IMR-90 (cell line): ENCODE data around the gene CNKSR2. TPM values are rescaled to one million over a fixed set of nuclear protein-coding genes. Genes with fewer than 3 reads are reported as not detected.

Experiments used
- ATAC-seq: fragments of 200-7000 bp; cut with Tn5 transposase; 2 replicates; pipeline ENCODE4 v1.9.1; 2020; ENCODE audit warnings: low read depth, mild to moderate bottlenecking, moderate library complexity
- BruUV-seq: library from RNA; stranded (reverse); fragments of 400-500 nt; replicated peaks from 2 replicates; lab custom pipeline; 2021; lab: Mats Ljungman, UMichigan
- CTCF ChIA-PET: fragments of 300-600 bp; formaldehyde crosslinking; extraction: SDS; loops from one replicate; lab custom pipeline; 2021; ENCODE audit warnings: antibody characterized with exemption; lab: Yijun Ruan, JAX
- POLR2A ChIA-PET: fragments of 300-600 bp; sonication (Branson Sonifier 250); formaldehyde crosslinking; loops from one replicate; lab custom pipeline; 2022; ENCODE audit warnings: antibody characterized with exemption; ENCODE audit not compliant: unreplicated experiment; lab: Charles Lee
- DNase-seq: peaks from one replicate; pipeline ENCODE4 v3.0.0; 2013
- H2AFZ ChIP-seq: replicated peaks from 2 replicates; pipeline ENCODE3; 2013; ENCODE audit warnings: low read length, mild to moderate bottlenecking; ENCODE audit not compliant: poor library complexity
- H2AK5ac ChIP-seq: 2 replicates; pipeline ENCODE4 v1.6.1; 2013; ENCODE audit warnings: low read depth, low read length, inconsistent platforms
- H2AK9ac ChIP-seq: replicated peaks from 2 replicates; pipeline ENCODE3; 2013; ENCODE audit warnings: mild to moderate bottlenecking, low read depth, low read length, moderate library complexity; ENCODE audit not compliant: poor library complexity
- H2BK120ac ChIP-seq: 2 replicates; pipeline ENCODE4 v1.6.1; 2013; ENCODE audit warnings: low read depth, low read length, inconsistent platforms
- H2BK15ac ChIP-seq: 3 replicates; pipeline ENCODE4 v1.6.1; 2013; ENCODE audit warnings: low read depth, low read length, inconsistent platforms
- H2BK20ac ChIP-seq: 2 replicates; pipeline ENCODE4 v1.6.1; 2013; ENCODE audit warnings: low read depth, mild to moderate bottlenecking, inconsistent platforms, low read length, moderate library complexity
- H2BK5ac ChIP-seq: 2 replicates; pipeline ENCODE4 v1.6.1; 2013; ENCODE audit warnings: mild to moderate bottlenecking, low read depth, low read length, inconsistent platforms; ENCODE audit not compliant: poor library complexity, severe bottlenecking
- H3K14ac ChIP-seq: replicated peaks from 2 replicates; pipeline ENCODE4 v1.6.1; 2013; ENCODE audit warnings: low read depth, low read length, inconsistent platforms
- H3K18ac ChIP-seq: 2 replicates; pipeline ENCODE4 v1.6.1; 2013; ENCODE audit warnings: low read depth, low read length, control low read depth
- H3K23ac ChIP-seq: 2 replicates; pipeline ENCODE4 v1.6.1; 2013; ENCODE audit warnings: low read depth, low read length, inconsistent platforms
- H3K27ac ChIP-seq: 2 replicates; pipeline ENCODE4 v1.5.1; 2013; ENCODE audit warnings: mild to moderate bottlenecking, control low read depth, low read length; ENCODE audit not compliant: insufficient read depth
- H3K27me3 ChIP-seq: 2 replicates; pipeline ENCODE4 v1.6.1; 2013; ENCODE audit warnings: low read length; ENCODE audit not compliant: control insufficient read depth, insufficient read depth
- H3K36me3 ChIP-seq: 2 replicates; pipeline ENCODE4 v1.6.1; 2013; ENCODE audit warnings: low read length, mixed read lengths; ENCODE audit not compliant: control insufficient read depth, insufficient read depth
- H3K4ac ChIP-seq: 2 replicates; pipeline ENCODE4 v1.6.1; 2013; ENCODE audit warnings: low read depth, low read length, inconsistent platforms
- H3K4me1 ChIP-seq: 2 replicates; pipeline ENCODE4 v1.6.1; 2013; ENCODE audit warnings: low read length, mixed read lengths; ENCODE audit not compliant: control insufficient read depth, insufficient read depth
- H3K4me2 ChIP-seq: 2 replicates; pipeline ENCODE4 v1.6.1; 2013; ENCODE audit warnings: low read depth, mild to moderate bottlenecking, control low read depth, low read length, moderate library complexity
- H3K4me3 ChIP-seq: 2 replicates; pipeline ENCODE4 v1.5.1; 2013; ENCODE audit warnings: low read depth, mild to moderate bottlenecking, control low read depth, low read length, moderate library complexity; ENCODE audit not compliant: insufficient read depth
- H3K56ac ChIP-seq: 2 replicates; pipeline ENCODE4 v1.6.1; 2013; ENCODE audit warnings: low read length, inconsistent platforms; ENCODE audit not compliant: insufficient read depth; ENCODE audit errors: extremely low read depth
- H3K79me1 ChIP-seq, 2 experiments: 2 replicates each; pipeline ENCODE4 v1.6.1; 2013; ENCODE audit warnings: low read length in 2 of 2, inconsistent platforms in 1 of 2, low read depth in 1 of 2
- H3K9ac ChIP-seq: 2 replicates; pipeline ENCODE4 v1.6.1; 2013; ENCODE audit warnings: low read depth, low read length, control low read depth
- H3K9me1 ChIP-seq: 2 replicates; pipeline ENCODE4 v1.6.1; 2013; ENCODE audit warnings: low read length, inconsistent platforms; ENCODE audit not compliant: insufficient read depth
- H3K9me3 ChIP-seq: 2 replicates; pipeline ENCODE4 v1.6.1; 2013; ENCODE audit warnings: low read length; ENCODE audit not compliant: control insufficient read depth, insufficient read depth
- H4K20me1 ChIP-seq: 2 replicates; pipeline ENCODE4 v1.6.1; 2013; ENCODE audit warnings: low read length, inconsistent platforms; ENCODE audit not compliant: insufficient read depth
- H4K5ac ChIP-seq: 2 replicates; pipeline ENCODE4 v1.6.1; 2013; ENCODE audit warnings: mild to moderate bottlenecking, low read depth, low read length, control low read depth
- H4K8ac ChIP-seq, 2 experiments: 2 replicates each; pipeline ENCODE4 v1.6.1; 2013; ENCODE audit warnings: low read depth in 2 of 2, low read length in 2 of 2, control low read depth in 1 of 2, inconsistent platforms in 1 of 2
- H4K91ac ChIP-seq: 2 replicates; pipeline ENCODE4 v1.6.1; 2013; ENCODE audit warnings: low read depth, low read length, inconsistent platforms; ENCODE audit not compliant: insufficient read depth
- BHLHE40 ChIP-seq: fragments of 150-350 bp; IDR thresholded peaks from 2 replicates; pipeline ENCODE4 v1.6.1; 2016; ENCODE audit warnings: mild to moderate bottlenecking, low read depth, low read length
- CEBPB ChIP-seq: IDR thresholded peaks from 2 replicates; pipeline ENCODE4 v1.6.1; 2012; ENCODE audit warnings: low read depth, low read length, improper control_type of control experiment
- CHD1 ChIP-seq: IDR thresholded peaks from 2 replicates; pipeline ENCODE4 v1.6.1; 2012; ENCODE audit warnings: low read depth, low read length, improper control_type of control experiment
- MAFK ChIP-seq: IDR thresholded peaks from 2 replicates; pipeline ENCODE4 v1.6.1; 2012; ENCODE audit warnings: low read depth, low read length, improper control_type of control experiment
- MAZ ChIP-seq: IDR thresholded peaks from 2 replicates; pipeline ENCODE4 v1.6.1; 2012; ENCODE audit warnings: low read depth, mild to moderate bottlenecking, low read length, improper control_type of control experiment, moderate library complexity, borderline replicate concordance
- MXI1 ChIP-seq: IDR thresholded peaks from 2 replicates; pipeline ENCODE4 v1.6.1; 2012; ENCODE audit warnings: low read depth, mild to moderate bottlenecking, low read length, moderate library complexity, borderline replicate concordance
- NFE2L2 ChIP-seq: fragments of 150-350 bp; IDR thresholded peaks from 2 replicates; pipeline ENCODE4 v1.6.1; 2016; ENCODE audit warnings: low read depth, mild to moderate bottlenecking, low read length
- POLR2A ChIP-seq: IDR thresholded peaks from 2 replicates; pipeline ENCODE4 v1.6.1; 2012; ENCODE audit warnings: mild to moderate bottlenecking, low read depth, low read length
- RAD21 ChIP-seq: IDR thresholded peaks from 2 replicates; pipeline ENCODE4 v1.6.1; 2012; ENCODE audit warnings: low read length, improper control_type of control experiment
- RCOR1 ChIP-seq: IDR thresholded peaks from 2 replicates; pipeline ENCODE4 v1.6.1; 2012; ENCODE audit warnings: mild to moderate bottlenecking, low read length, improper control_type of control experiment; ENCODE audit not compliant: insufficient replicate concordance
- RFX5 ChIP-seq: IDR thresholded peaks from 2 replicates; pipeline ENCODE4 v1.8.0; 2012; ENCODE audit warnings: low read depth, mild to moderate bottlenecking, low read length, moderate library complexity
- SMC3 ChIP-seq: fragments of 150-350 bp; IDR thresholded peaks from 2 replicates; pipeline ENCODE4 v1.6.1; 2016; ENCODE audit warnings: low read depth, mild to moderate bottlenecking, antibody characterized with exemption, low read length, moderate library complexity
- WGBS, 2 experiments: methylation state at CpG; one replicate each; pipeline versions ENCODE4 v1.1.5 to v1.1.7; 2013; ENCODE audit warnings: missing lambda C conversion rate in 2 of 2; ENCODE audit not compliant: insufficient read length in 1 of 2; ENCODE audit errors: extremely low coverage in 2 of 2; 5-methylcytosine and 5-hydroxymethylcytosine counted together
- dilution Hi-C: fragments of 300-500 bp; cut with HindIII; formaldehyde crosslinking; loops from one replicate; pipeline ENCODE4 v1.14.3; 2018; ENCODE audit warnings: low sequenced_read_pairs; ENCODE audit not compliant: unreplicated experiment
- in situ Hi-C: fragments of 300-500 bp; cut with MboI; formaldehyde crosslinking; loops from 3 replicates; pipeline ENCODE4 v1.14.3; 2019; ENCODE audit warnings: low sequenced_read_pairs, inconsistent platforms, mixed read lengths
- intact Hi-C: fragments of 100-400 bp; cut with micrococcal nuclease; formaldehyde crosslinking; loops from 2 replicates; pipeline ENCODE4 v1.10.0; 2022
- polyA plus RNA-seq, 3 experiments: library from polyadenylated mRNA; depleted of rRNA; stranded (reverse); fragments of >200 nt; gene quantifications; 2 replicates each; pipeline ENCODE4 v1.2.3, GENCODE V29; 2012; ENCODE audit warnings: low replicate concordance in 1 of 3
- total RNA-seq: library from RNA; depleted of rRNA; stranded (reverse); fragments of >200 nt; gene quantifications from 2 replicates; pipeline ENCODE4 v1.2.3, GENCODE V29; 2012
- TF ChIP-seq, protein P1 (sequence below): fragments of 150-350 bp; IDR thresholded peaks from 2 replicates; pipeline ENCODE4 v1.6.1; 2017; ENCODE audit warnings: mild to moderate bottlenecking, antibody characterized with exemption, low read length, low read depth
- TF ChIP-seq, protein P2 (sequence below): fragments of 150-350 bp; IDR thresholded peaks from 2 replicates; pipeline ENCODE4 v1.6.1; 2016; ENCODE audit warnings: low read depth, mild to moderate bottlenecking, low read length, moderate library complexity, borderline replicate concordance

Gene CNKSR2
- total and polyA plus RNA-seq, 2 of the 4 experiments (the other 2 are of a cell fraction) = 0.14 to 0.90 TPM

DNA sequence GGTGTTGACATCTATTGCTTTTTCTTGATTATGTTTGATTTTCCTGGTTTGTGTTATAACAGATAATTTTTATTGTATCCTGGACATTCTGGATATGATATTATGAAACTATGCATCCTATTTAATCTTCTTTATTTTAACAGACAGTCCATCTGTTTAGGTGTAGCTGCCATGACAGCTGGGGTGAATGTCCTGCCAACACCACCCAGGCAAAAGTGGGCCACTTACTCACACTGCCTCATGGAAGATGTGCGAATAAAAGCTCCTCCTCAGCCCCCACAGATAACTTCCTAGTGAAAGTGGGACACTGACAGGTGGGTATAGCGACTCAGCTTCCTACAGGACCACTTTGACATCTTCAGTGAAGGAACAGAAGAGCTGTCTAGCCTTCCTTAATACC lies 18.4 kb upstream of the CNKSR2 start:
- H3K9ac ChIP-seq = no peak overlapping the region
- H2BK20ac ChIP-seq = no peak overlapping the region
- no peak overlapping the region for H4K5ac ChIP-seq
- BruUV-seq = no TSS peak
- H2BK120ac ChIP-seq = no peak overlapping the region
- H3K27me3 ChIP-seq = no peaks in the 10 kb centered on the region
- no peak overlapping the region for H3K4ac ChIP-seq
- in situ Hi-C loops (no loop called here), dilution Hi-C loops (no loop called here), intact Hi-C loops (no loop called here)
- WGBS, 2 experiments = no CpG with 5 or more reads among the region's 2 CpGs
- no peak overlapping the region for H2AFZ ChIP-seq
- no peak overlapping the region for H3K4me2 ChIP-seq
- no peak overlapping the region for H2AK9ac ChIP-seq
- H2BK15ac ChIP-seq = no peak overlapping the region
- no peak overlapping the region for H3K23ac ChIP-seq
- no peaks in the 10 kb centered on the region for H3K4me1 ChIP-seq
- no peaks in the 10 kb centered on the region for H3K36me3 ChIP-seq
- no peak overlapping the region for H2AK5ac ChIP-seq
- H3K4me3 ChIP-seq = no peak overlapping the region
- CTCF ChIA-PET = interaction anchor here (0.6 kb wide), 1 partner anchor 1892 kb away, joined by 4 read pairs; no protein-coding TSS in a partner anchor
- POLR2A ChIA-PET = no interaction called here
- H3K18ac ChIP-seq = no peak overlapping the region
- no peak overlapping the region for H4K8ac ChIP-seq
- H3K56ac ChIP-seq = no peak overlapping the region
- no peak overlapping the region for H3K14ac ChIP-seq
- TF ChIP-seq RCOR1 (no peak), MXI1 (no peak), RAD21 (no peak), MAZ (no peak), NFE2L2 (no peak), BHLHE40 (no peak), RFX5 (no peak), CHD1 (no peak), CEBPB (no peak), MAFK (no peak), SMC3 (no peak), POLR2A (no peak)
- TF ChIP-seq, protein P1, sequence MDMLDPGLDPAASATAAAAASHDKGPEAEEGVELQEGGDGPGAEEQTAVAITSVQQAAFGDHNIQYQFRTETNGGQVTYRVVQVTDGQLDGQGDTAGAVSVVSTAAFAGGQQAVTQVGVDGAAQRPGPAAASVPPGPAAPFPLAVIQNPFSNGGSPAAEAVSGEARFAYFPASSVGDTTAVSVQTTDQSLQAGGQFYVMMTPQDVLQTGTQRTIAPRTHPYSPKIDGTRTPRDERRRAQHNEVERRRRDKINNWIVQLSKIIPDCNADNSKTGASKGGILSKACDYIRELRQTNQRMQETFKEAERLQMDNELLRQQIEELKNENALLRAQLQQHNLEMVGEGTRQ = no peak
- TF ChIP-seq, protein P2, sequence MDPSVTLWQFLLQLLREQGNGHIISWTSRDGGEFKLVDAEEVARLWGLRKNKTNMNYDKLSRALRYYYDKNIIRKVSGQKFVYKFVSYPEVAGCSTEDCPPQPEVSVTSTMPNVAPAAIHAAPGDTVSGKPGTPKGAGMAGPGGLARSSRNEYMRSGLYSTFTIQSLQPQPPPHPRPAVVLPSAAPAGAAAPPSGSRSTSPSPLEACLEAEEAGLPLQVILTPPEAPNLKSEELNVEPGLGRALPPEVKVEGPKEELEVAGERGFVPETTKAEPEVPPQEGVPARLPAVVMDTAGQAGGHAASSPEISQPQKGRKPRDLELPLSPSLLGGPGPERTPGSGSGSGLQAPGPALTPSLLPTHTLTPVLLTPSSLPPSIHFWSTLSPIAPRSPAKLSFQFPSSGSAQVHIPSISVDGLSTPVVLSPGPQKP = no peak
- ATAC-seq (no peak), DNase-seq (no peak)
- H3K27ac ChIP-seq = no peak overlapping the region
- H4K20me1 ChIP-seq = no peaks in the 10 kb centered on the region
- no peak overlapping the region for H2BK5ac ChIP-seq
- H3K79me1 ChIP-seq = no peaks in the 10 kb centered on the region
- H4K91ac ChIP-seq = no peak overlapping the region
- H3K9me1 ChIP-seq = no peaks in the 10 kb centered on the region
- no peaks in the 10 kb centered on the region for H3K9me3 ChIP-seq
